Colonic mucosa (tissue), 4 donors: Measurements from ENCODE around the gene COMMD2. TPM values are rescaled to one million over a fixed set of nuclear protein-coding genes. Genes with fewer than 3 reads are reported as not detected.

Source experiments
- DNase-seq: peaks from one replicate; pipeline ENCODE4 v3.0.0-alpha.2; 2020
- H3K27ac ChIP-seq: fragments of 200-600 bp; one replicate; pipeline ENCODE4 v1.8.0; 2021
- H3K27me3 ChIP-seq: fragments of 200-600 bp; one replicate; pipeline ENCODE4 v1.8.0; 2021
- H3K36me3 ChIP-seq: fragments of 200-600 bp; one replicate; pipeline ENCODE4 v1.8.0; 2021
- H3K4me1 ChIP-seq: fragments of 200-600 bp; one replicate; pipeline ENCODE4 v1.8.0; 2021; ENCODE audit warnings: mild to moderate bottlenecking
- H3K4me3 ChIP-seq: fragments of 200-600 bp; one replicate; pipeline ENCODE4 v1.8.0; 2021
- H3K9ac ChIP-seq, 2 donors: one replicate each; pipeline ENCODE4 v1.7.0; 2013; ENCODE audit warnings: control low read depth in 2 of 2, low read depth in 2 of 2, low read length in 2 of 2
- H3K9me3 ChIP-seq: fragments of 200-600 bp; one replicate; pipeline ENCODE4 v1.8.0; 2021
- intact Hi-C: fragments of 100-400 bp; cut with DNase I; formaldehyde crosslinking; loops from one replicate; pipeline ENCODE4 v1.14.1; 2022
- total RNA-seq, 2 donors: library from RNA; stranded (reverse); fragmentation: NEBNext Ultra II Directional in 1 of 2; extraction: Animal tissue kit (Norgen Biotek cat#: 25700) in 1 of 2; gene quantifications; one replicate each; pipeline ENCODE4 v1.2.1, GENCODE V29; 2021
- TF ChIP-seq, protein P1 (sequence below): fragments of 200-600 bp; IDR thresholded peaks from one replicate; pipeline ENCODE4 v1.8.0; 2022; ENCODE audit warnings: antibody characterized with exemption, mild to moderate bottlenecking
- donor health status: healthy.
- donor health status: DM: no; HTN: no; CAD: no.
- donor health status: DM: no; HTN: no; CAD: no.

COMMD2 gene
- total RNA-seq, 2 donors from 2014 or later = 22.5 to 30.7 TPM

DNA sequence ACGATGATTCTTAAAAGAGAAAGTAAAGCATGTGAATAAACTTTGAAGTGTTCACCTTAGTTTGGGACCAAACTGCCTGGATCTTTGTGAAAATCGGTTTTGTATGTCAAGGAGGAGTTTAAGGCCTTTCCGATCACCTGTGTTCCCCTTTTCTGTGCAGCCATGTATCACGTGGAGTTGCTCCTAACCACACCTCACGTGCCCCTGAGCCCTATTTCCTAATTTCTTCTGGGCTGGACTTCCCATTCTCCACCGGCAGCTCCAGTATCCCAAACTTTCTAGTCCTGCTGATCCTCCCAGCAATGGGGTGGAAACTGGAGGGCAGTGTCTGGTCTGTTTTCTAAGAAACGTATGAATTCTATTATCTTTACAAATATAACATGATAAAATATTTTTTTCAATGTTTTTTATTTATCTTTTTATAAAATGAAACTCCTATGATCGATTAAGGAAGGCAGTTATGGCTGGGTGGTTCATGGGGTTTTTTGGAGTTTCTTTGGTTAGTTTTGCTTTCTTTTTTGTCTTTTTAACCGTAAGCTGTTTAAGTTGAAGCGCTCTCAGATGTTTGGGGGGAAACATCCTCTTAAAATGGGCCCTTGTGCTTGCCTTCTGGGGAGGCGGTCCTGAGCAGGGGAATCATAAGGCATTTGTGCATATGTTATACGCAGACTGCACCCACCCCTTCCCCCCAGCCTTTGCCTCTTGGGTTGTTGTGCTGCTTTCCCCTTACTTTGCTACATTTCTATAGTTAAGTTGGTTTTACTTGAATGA, 50.9 kb downstream of the COMMD2 start:
- H3K4me1 ChIP-seq = no peaks in the 10 kb centered on the region
- H3K27me3 ChIP-seq = no peaks in the 10 kb centered on the region
- TF ChIP-seq, protein P1, sequence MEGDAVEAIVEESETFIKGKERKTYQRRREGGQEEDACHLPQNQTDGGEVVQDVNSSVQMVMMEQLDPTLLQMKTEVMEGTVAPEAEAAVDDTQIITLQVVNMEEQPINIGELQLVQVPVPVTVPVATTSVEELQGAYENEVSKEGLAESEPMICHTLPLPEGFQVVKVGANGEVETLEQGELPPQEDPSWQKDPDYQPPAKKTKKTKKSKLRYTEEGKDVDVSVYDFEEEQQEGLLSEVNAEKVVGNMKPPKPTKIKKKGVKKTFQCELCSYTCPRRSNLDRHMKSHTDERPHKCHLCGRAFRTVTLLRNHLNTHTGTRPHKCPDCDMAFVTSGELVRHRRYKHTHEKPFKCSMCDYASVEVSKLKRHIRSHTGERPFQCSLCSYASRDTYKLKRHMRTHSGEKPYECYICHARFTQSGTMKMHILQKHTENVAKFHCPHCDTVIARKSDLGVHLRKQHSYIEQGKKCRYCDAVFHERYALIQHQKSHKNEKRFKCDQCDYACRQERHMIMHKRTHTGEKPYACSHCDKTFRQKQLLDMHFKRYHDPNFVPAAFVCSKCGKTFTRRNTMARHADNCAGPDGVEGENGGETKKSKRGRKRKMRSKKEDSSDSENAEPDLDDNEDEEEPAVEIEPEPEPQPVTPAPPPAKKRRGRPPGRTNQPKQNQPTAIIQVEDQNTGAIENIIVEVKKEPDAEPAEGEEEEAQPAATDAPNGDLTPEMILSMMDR = no peak
- no peak for DNase-seq
- H3K4me3 ChIP-seq = no peak overlapping the region
- intact Hi-C loops = no loop called here
- no peaks in the 10 kb centered on the region for H3K9me3 ChIP-seq
- no peak overlapping the region for H3K9ac ChIP-seq
- no peaks in the 10 kb centered on the region for H3K36me3 ChIP-seq
- peak overlapping the region; percentile 7 for H3K27ac ChIP-seq

Other genes with a start within 250 kb of the COMMD2 start
- 10 to 100 TPM in 1 of 2 donors, 1 to 10 TPM in 1; 6.8 to 35.8 TPM for gene WWTR1, start 94.5 kb downstream of the COMMD2 start, total RNA-seq
- gene ANKUB1, start 40.1 kb upstream of the COMMD2 start, total RNA-seq = not detected
- gene RNF13, start 60.7 kb upstream of the COMMD2 start, total RNA-seq = 10 to 100 TPM; 41.3 to 49.1 TPM
- 10 to 100 TPM; 35.7 to 40.3 TPM for gene PFN2, start 218.4 kb upstream of the COMMD2 start, total RNA-seq